Transverse colon (tissue), 4 donors: ENCODE data around the gene SLITRK4. TPM values are rescaled to one million over a fixed set of nuclear protein-coding genes. Genes with fewer than 3 reads are reported as not detected.

Source experiments
- DNase-seq: peaks from one replicate; pipeline ENCODE4 v3.0.0-alpha.2; 2019
- H3K27ac ChIP-seq, 4 donors: fragments of 200-600 bp; sonication (generic); 2 replicates each; pipeline ENCODE4 v1.5.1; 2016 to 2018; ENCODE audit warnings: inconsistent platforms in 4 of 4
- H3K27me3 ChIP-seq: fragments of 200-600 bp; sonication (generic); 2 replicates; pipeline ENCODE4 v1.5.1; 2017; ENCODE audit warnings: inconsistent platforms
- H3K36me3 ChIP-seq, 4 donors: fragments of 200-600 bp; sonication (generic); 2 replicates each; pipeline ENCODE4 v1.5.1; 2017 to 2019; ENCODE audit warnings: inconsistent platforms in 4 of 4
- H3K4me1 ChIP-seq, 4 donors: fragments of 200-600 bp; sonication (generic); 2 replicates each; pipeline ENCODE4 v1.5.1; 2017 to 2020; ENCODE audit warnings: inconsistent platforms in 4 of 4
- H3K4me3 ChIP-seq, 4 donors: fragments of 200-600 bp; sonication (generic); 1 replicate in 1 of 4; 2 replicates in 3 of 4; pipeline versions ENCODE4 v1.5.1 to v1.6.1; 2017 to 2019; ENCODE audit warnings: inconsistent platforms in 4 of 4
- H3K9me3 ChIP-seq, 2 donors: fragments of 200-600 bp; sonication (generic); 2 replicates each; pipeline ENCODE4 v1.5.1; 2017 to 2019; ENCODE audit warnings: inconsistent platforms in 2 of 2
- CTCF ChIP-seq, 5 experiments: fragments of 200-600 bp in 3 of 5; fragments of 450-650 bp in 2 of 5; sonication (generic) in 3 of 5; IDR thresholded peaks; 1 replicate in 2 of 5; 2 replicates in 3 of 5; pipeline ENCODE4 v1.5.1; 2016 to 2017; ENCODE audit warnings: antibody characterized with exemption in 5 of 5, inconsistent platforms in 3 of 5, mild to moderate bottlenecking in 2 of 5, moderate library complexity in 1 of 5
- EP300 ChIP-seq: sonication (generic); formaldehyde crosslinking; IDR thresholded peaks from one replicate; pipeline ENCODE4 v1.6.1; 2017; ENCODE audit warnings: antibody characterized with exemption, low read depth
- POLR2A ChIP-seq: fragments of 450-650 bp; IDR thresholded peaks from one replicate; pipeline ENCODE4 v1.6.1; 2016; ENCODE audit warnings: antibody characterized with exemption, mild to moderate bottlenecking, moderate library complexity
- POLR2AphosphoS5 ChIP-seq, 3 donors: sonication (generic); formaldehyde crosslinking; IDR thresholded peaks; one replicate each; pipeline ENCODE4 v1.6.1; 2016; ENCODE audit warnings: antibody characterized with exemption in 3 of 3
- WGBS, 2 donors: methylation state at CpG; one replicate each; pipeline ENCODE4 v1.1.5; 2018; ENCODE audit warnings: low coverage in 1 of 2; 5-methylcytosine and 5-hydroxymethylcytosine counted together
- in situ Hi-C, 4 donors: fragments of 200-750 bp; cut with MboI; loops; one replicate each; pipeline versions ENCODE4 v1.15.0 to v1.15.1; 2017; ENCODE audit warnings: low sequenced_read_pairs in 3 of 4, low pct_ligation_motif_present in 1 of 4, low pct_unique_long_range_greater_than_20kb in 1 of 4
- intact Hi-C: fragments of 100-400 bp; cut with DNase I; formaldehyde crosslinking; loops from one replicate; pipeline ENCODE4 v1.15.1; 2023; ENCODE audit warnings: low total_unique reads
- total RNA-seq, 4 donors: library from RNA; depleted of rRNA; stranded (reverse); fragments of >200 nt; gene quantifications; one replicate each; pipeline ENCODE4 v1.1.0, GENCODE V29; 2016

Gene SLITRK4
- total RNA-seq, 4 donors from 2014 or later = 0.14 to 0.32 TPM; not detected in 2

GRCh38 chrX:143615851-143616250 is 20.1 kb downstream of the SLITRK4 start:
- WGBS, 2 donors = 90% methylated on average over 4 of the region's 4 CpGs; no CpG with 5 or more reads in 1 of the 2 donors
- Histone ChIP-seq H3K4me3 (no peak overlapping the region), H3K27me3 (no peaks in the 10 kb centered on the region), H3K36me3 (no peaks in the 10 kb centered on the region), H3K27ac (no peak overlapping the region), H3K9me3 (no peaks in the 10 kb centered on the region), H3K4me1 (no peaks in the 10 kb centered on the region)
- intact Hi-C loops = no loop called here
- in situ Hi-C loops = no loop called here
- no peak for DNase-seq
- no peak for TF ChIP-seq POLR2A
- no peak for TF ChIP-seq CTCF (IDR thresholded peaks at IDR 0.05)
- TF ChIP-seq POLR2AphosphoS5 (IDR thresholded peaks at IDR 0.05) = no peak
- TF ChIP-seq EP300 = no peak

- no peak overlapping the region for H3K27ac ChIP-seq
- no peaks in the 10 kb centered on the region for H3K27me3 ChIP-seq
- H3K4me1 ChIP-seq = no peaks in the 10 kb centered on the region
- no peak for DNase-seq
- no peak overlapping the region for H3K4me3 ChIP-seq
- H3K9me3 ChIP-seq = no peaks in the 10 kb centered on the region
- H3K36me3 ChIP-seq = no peaks in the 10 kb centered on the region
- TF ChIP-seq EP300 (no peak), POLR2A (no peak), CTCF (IDR thresholded peaks at IDR 0.05) (no peak), POLR2AphosphoS5 (IDR thresholded peaks at IDR 0.05) (no peak)
- WGBS, 2 donors = 90% methylated on average over 1 of the region's 1 CpG; no CpG with 5 or more reads in 1 of the 2 donors
- intact Hi-C loops (no loop called here), in situ Hi-C loops (no loop called here)
These were observed 34.1 kb downstream of the SLITRK4 start for GRCh38 chrX:143601809-143602208.

GRCh38 chrX:143581240-143581639 is 54.7 kb downstream of the SLITRK4 start:
- in situ Hi-C loops (no loop called here), intact Hi-C loops (no loop called here)
- H3K4me3 ChIP-seq = no peak overlapping the region
- WGBS, 2 donors = 40 to 72% methylated on average over 1 to 2 of the region's 2 CpGs
- no peak overlapping the region for H3K27ac ChIP-seq
- TF ChIP-seq POLR2AphosphoS5 (IDR thresholded peaks at IDR 0.05) = no peak
- no peak for TF ChIP-seq CTCF (IDR thresholded peaks at IDR 0.05)
- TF ChIP-seq POLR2A = no peak
- TF ChIP-seq EP300 = no peak
- no peak for DNase-seq
- no peaks in the 10 kb centered on the region for H3K9me3 ChIP-seq
- no peaks in the 10 kb centered on the region for H3K4me1 ChIP-seq
- H3K27me3 ChIP-seq = no peaks in the 10 kb centered on the region
- no peaks in the 10 kb centered on the region for H3K36me3 ChIP-seq

GRCh38 chrX:143580266-143580665 is 55.6 kb downstream of the SLITRK4 start:
- no peak overlapping the region for H3K4me3 ChIP-seq
- no peak overlapping the region for H3K27ac ChIP-seq
- TF ChIP-seq POLR2A = no peak
- no peak for TF ChIP-seq POLR2AphosphoS5 (IDR thresholded peaks at IDR 0.05)
- H3K4me1 ChIP-seq = no peaks in the 10 kb centered on the region
- 44% methylated on average over 2 of the region's 2 CpGs; no CpG with 5 or more reads in 1 of the 2 donors for WGBS, 2 donors
- in situ Hi-C loops = no loop called here
- intact Hi-C loops = no loop called here
- no peak for DNase-seq
- no peaks in the 10 kb centered on the region for H3K27me3 ChIP-seq
- no peaks in the 10 kb centered on the region for H3K9me3 ChIP-seq
- no peaks in the 10 kb centered on the region for H3K36me3 ChIP-seq

Other genes with a start within 250 kb of the SLITRK4 start
- gene SPANXN3, start 118.6 kb downstream of the SLITRK4 start, total RNA-seq = not detected
- not detected for gene SPANXN2, start 84.7 kb upstream of the SLITRK4 start, total RNA-seq
- gene UBE2NL, start 248.0 kb upstream of the SLITRK4 start, total RNA-seq = not detected